Activated CD4-positive, alpha-beta T cell treated with anti-CD3 and anti-CD28 coated beads, Interleukin-2, amount 50 U/mL, for 48 hours (primary cell): ENCODE measurements around the gene PKM.

Experiments
- DNase-seq, 2 experiments: peaks; one replicate each; pipeline ENCODE4 v3.0.0-alpha.2; 2020

Gene PKM

GRCh38 chr15:72233769-72234168 is 2.8 kb upstream of the PKM start:
- DNase-seq = no peak

- DNase-seq = peak; percentile 42 to 56
Observed at GRCh38 chr15:72231833-72232478, 966 bp upstream of the PKM start.

GRCh38 chr15:72230197-72231065 is 559 bp downstream of the PKM start:
- DNase-seq = peak; percentile 95 to 96

- no peak for DNase-seq
Observed at GRCh38 chr15:72229947-72230196, 1.1 kb downstream of the PKM start.

GRCh38 chr15:72229076-72229946 is 1.7 kb downstream of the PKM start:
- peak in 1 of 2 experiments; percentile 43 for DNase-seq

GRCh38 chr15:72227720-72228119 is 3.3 kb downstream of the PKM start:
- DNase-seq = no peak

GRCh38 chr15:72227192-72227586 is 3.8 kb downstream of the PKM start:
- peak; percentile 64 to 73 for DNase-seq

- DNase-seq = no peak
Observed at GRCh38 chr15:72223278-72223677, 7.7 kb downstream of the PKM start.

- no peak for DNase-seq
Observed at GRCh38 chr15:72222393-72222792, 8.6 kb downstream of the PKM start.

GRCh38 chr15:72220687-72221086 is 10.3 kb downstream of the PKM start:
- DNase-seq = no peak

GRCh38 chr15:72217216-72217615 is 13.8 kb downstream of the PKM start:
- DNase-seq = no peak

GRCh38 chr15:72216079-72216478 is 14.9 kb downstream of the PKM start:
- no peak for DNase-seq

- DNase-seq = no peak
Observed at GRCh38 chr15:72207558-72208085, 23.4 kb downstream of the PKM start.

- DNase-seq = no peak
Observed at GRCh38 chr15:72206677-72207000, 24.4 kb downstream of the PKM start.

GRCh38 chr15:72205896-72206676 is 24.9 kb downstream of the PKM start:
- DNase-seq = no peak

GRCh38 chr15:72205273-72205672 is 25.7 kb downstream of the PKM start:
- DNase-seq = no peak

GRCh38 chr15:72203507-72203837 is 27.5 kb downstream of the PKM start:
- DNase-seq = no peak

- no peak for DNase-seq
Observed at GRCh38 chr15:72202801-72203506, 28.0 kb downstream of the PKM start.

- no peak for DNase-seq
Observed at GRCh38 chr15:72202302-72202701, 28.7 kb downstream of the PKM start.

- DNase-seq = no peak
Observed at GRCh38 chr15:72201391-72201921, 29.5 kb downstream of the PKM start.

GRCh38 chr15:72200395-72201237 is 30.4 kb downstream of the PKM start:
- DNase-seq = no peak
